Right atrium auricular region (tissue), 2 donors: Measurements from ENCODE around the gene MAGED1. TPM values are rescaled to one million over a fixed set of nuclear protein-coding genes. Genes with fewer than 3 reads are reported as not detected.
"Not testable (repeated sequence)": the region's sequence is repeated elsewhere in the genome, so short reads cannot be mapped to it uniquely, and the experiment has no call there.

Experiments
- DNase-seq: peaks from one replicate; pipeline ENCODE4 v3.0.0-alpha.2; 2019; ENCODE audit warnings: low spot score
- H3K27ac ChIP-seq, 2 donors: fragments of 200-600 bp; sonication (generic); 1 replicate in 1 of 2; 2 replicates in 1 of 2; pipeline ENCODE4 v1.5.1; 2016 to 2019
- H3K27me3 ChIP-seq, 2 donors: fragments of 200-600 bp; sonication (generic); one replicate each; pipeline versions ENCODE4 v1.5.1 to v1.6.0; 2017 to 2019
- H3K36me3 ChIP-seq: fragments of 200-600 bp; sonication (generic); one replicate; pipeline ENCODE4 v1.5.1; 2016
- H3K4me1 ChIP-seq, 2 donors: fragments of 200-600 bp; sonication (generic); one replicate each; pipeline versions ENCODE4 v1.5.1 to v1.6.0; 2017 to 2019
- H3K4me3 ChIP-seq, 2 donors: fragments of 200-600 bp; sonication (generic); 1 replicate in 1 of 2; 2 replicates in 1 of 2; pipeline ENCODE4 v1.5.1; 2017 to 2019; ENCODE audit warnings: mild to moderate bottlenecking in 1 of 2, moderate library complexity in 1 of 2
- H3K9me3 ChIP-seq, 2 donors: fragments of 200-600 bp; sonication (generic); one replicate each; pipeline ENCODE4 v1.5.1; 2019
- total RNA-seq, 2 donors: library from RNA; depleted of rRNA; stranded (reverse); fragments of >200 nt; gene quantifications; one replicate each; pipeline ENCODE4 v1.1.0, GENCODE V29; 2016
- TF ChIP-seq, protein P1 (sequence below), 2 donors: fragments of 200-600 bp; sonication (generic); IDR thresholded peaks; one replicate each; pipeline ENCODE4 v1.5.1; 2019; ENCODE audit warnings: antibody characterized with exemption in 2 of 2

Gene MAGED1
- total RNA-seq, 2 donors from 2014 or later, result 75.2 to 127 TPM

DNA sequence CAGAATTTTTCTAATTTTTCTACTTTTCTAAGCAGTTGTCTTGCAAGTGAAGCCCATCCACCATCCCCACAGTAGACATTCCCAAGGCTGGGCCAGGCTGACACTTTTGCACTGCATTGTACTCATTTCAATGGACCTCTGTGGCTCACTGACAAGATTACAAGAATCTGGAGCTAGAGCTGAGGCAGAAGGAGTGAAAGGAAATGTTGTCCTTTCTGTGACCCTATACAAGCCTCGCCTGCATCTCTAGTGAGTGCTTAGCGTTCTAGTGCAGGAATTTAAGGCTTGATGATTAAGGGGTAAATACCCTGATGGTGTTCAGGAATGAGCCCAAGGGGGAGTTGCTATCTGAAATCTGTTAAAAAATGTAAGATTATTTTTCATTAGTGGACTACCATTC, 6.3 kb downstream of the MAGED1 start:
- TF ChIP-seq, protein P1, sequence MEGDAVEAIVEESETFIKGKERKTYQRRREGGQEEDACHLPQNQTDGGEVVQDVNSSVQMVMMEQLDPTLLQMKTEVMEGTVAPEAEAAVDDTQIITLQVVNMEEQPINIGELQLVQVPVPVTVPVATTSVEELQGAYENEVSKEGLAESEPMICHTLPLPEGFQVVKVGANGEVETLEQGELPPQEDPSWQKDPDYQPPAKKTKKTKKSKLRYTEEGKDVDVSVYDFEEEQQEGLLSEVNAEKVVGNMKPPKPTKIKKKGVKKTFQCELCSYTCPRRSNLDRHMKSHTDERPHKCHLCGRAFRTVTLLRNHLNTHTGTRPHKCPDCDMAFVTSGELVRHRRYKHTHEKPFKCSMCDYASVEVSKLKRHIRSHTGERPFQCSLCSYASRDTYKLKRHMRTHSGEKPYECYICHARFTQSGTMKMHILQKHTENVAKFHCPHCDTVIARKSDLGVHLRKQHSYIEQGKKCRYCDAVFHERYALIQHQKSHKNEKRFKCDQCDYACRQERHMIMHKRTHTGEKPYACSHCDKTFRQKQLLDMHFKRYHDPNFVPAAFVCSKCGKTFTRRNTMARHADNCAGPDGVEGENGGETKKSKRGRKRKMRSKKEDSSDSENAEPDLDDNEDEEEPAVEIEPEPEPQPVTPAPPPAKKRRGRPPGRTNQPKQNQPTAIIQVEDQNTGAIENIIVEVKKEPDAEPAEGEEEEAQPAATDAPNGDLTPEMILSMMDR (IDR thresholded peaks at IDR 0.05), result no peak
- Histone ChIP-seq H3K27me3 (no peaks in the 10 kb centered on the region), H3K4me3 (no peak overlapping the region), H3K4me1 (peaks cover 0 to 4% of the 10 kb centered on the region in 2 donors), H3K9me3 (no peaks in the 10 kb centered on the region), H3K36me3 (peaks cover 49% of the 10 kb centered on the region), H3K27ac (no peak overlapping the region)
- no peak for DNase-seq

DNA sequence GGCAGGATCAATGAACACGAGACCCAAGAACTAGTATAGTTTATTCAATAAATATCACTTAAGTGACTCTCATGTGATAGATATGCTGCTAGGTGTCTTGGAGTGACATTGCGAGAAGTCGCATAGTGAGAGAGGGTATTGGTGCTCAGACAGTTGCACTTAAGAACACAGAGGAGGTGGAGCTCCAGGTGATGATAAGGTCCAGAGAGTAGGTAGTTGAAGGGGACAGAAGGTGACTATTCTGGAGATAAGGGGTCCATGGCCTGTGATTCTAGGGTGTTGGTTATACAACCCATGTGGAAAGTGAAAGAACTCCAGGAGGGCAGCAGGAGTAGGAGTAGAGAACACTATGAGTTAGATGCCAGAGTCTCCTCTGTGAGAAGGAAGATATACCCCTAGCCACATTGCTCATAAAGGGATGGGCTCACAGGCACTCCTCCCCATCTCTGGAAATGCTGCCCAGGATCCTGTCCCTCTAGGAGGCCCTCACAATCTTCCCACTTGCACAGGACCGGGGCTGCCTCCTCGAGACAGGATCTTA, 9.2 kb downstream of the MAGED1 start:
- no peaks in the 10 kb centered on the region for H3K27me3 ChIP-seq
- no peak for DNase-seq
- TF ChIP-seq, protein P1 (IDR thresholded peaks at IDR 0.05), result no peak
- H3K4me3 ChIP-seq, result no peak overlapping the region
- H3K9me3 ChIP-seq, result no peaks in the 10 kb centered on the region
- H3K4me1 ChIP-seq, result no peaks in the 10 kb centered on the region
- H3K27ac ChIP-seq, result no peak overlapping the region
- peaks cover 39% of the 10 kb centered on the region for H3K36me3 ChIP-seq

DNA sequence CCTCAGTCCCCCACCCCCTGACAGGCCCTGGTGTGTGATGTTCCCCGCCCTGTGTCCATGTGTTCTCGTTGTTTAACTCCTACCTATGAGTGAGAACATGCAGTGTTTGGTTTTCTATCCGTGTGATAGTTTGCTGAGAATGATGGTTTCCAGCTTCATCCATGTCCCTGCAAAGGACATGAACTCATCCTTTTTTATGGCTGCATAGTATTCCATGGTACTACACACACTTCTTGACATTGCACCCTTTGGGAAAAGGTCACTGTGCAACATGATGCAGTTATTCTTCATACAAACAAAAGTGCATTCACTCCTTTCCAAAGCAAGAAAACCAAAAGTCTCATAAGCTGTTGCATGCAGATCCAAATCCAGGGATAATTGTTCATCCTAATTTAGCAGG, 11.7 kb downstream of the MAGED1 start:
- H3K27ac ChIP-seq, H3K27me3 ChIP-seq, DNase-seq, H3K9me3 ChIP-seq, H3K4me1 ChIP-seq, H3K4me3 ChIP-seq: not testable (repeated sequence)
- peaks cover 14% of the 10 kb centered on the region for H3K36me3 ChIP-seq

DNA sequence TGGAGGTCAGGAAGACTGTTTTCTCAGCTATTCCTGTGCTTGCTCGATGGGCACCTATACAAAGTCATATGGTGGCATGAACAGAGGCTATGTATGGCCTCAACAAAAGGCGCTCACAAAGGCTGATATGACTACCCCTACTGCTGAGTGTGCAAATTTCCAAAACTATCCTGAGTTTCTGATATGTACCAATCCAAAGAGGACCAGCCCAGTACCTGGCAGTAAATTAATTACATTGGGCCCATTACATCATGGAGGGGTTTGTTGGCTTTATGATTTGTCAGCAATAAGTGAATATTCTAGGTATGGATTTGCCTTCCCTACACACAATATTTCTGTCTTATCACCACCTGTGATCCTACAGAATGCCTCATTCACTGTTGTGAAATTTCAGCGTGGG, 12.3 kb downstream of the MAGED1 start:
- no peak overlapping the region for H3K27ac ChIP-seq
- H3K4me1 ChIP-seq, result no peaks in the 10 kb centered on the region
- no peak for DNase-seq
- no peaks in the 10 kb centered on the region for H3K9me3 ChIP-seq
- H3K27me3 ChIP-seq, result no peaks in the 10 kb centered on the region
- no peak overlapping the region for H3K4me3 ChIP-seq
- peaks cover 13% of the 10 kb centered on the region for H3K36me3 ChIP-seq
- TF ChIP-seq, protein P1 (IDR thresholded peaks at IDR 0.05), result no peak

DNA sequence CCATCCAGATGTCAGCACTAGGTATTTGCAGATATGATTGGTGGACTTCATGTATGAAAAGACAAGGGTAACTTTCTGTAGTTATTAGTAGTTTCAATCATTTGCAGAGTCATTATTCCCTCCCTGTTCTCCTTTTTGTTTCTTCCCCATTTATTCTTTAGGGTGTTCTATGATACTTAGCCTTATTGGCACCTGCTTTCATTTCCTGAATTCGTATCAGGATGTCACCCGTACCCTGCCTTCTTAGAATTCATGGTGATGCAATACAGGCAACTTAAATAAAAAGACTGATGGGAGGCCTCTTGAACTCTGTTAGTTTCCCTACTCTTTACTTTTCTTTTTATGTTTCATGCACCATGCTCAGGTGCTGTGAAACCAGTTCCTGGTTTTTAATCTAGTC, 24.2 kb downstream of the MAGED1 start:
- peaks cover 0 to 17% of the 10 kb centered on the region in 2 donors for H3K9me3 ChIP-seq
- no peak overlapping the region for H3K27ac ChIP-seq
- TF ChIP-seq, protein P1 (IDR thresholded peaks at IDR 0.05), result no peak
- no peaks in the 10 kb centered on the region for H3K27me3 ChIP-seq
- no peak for DNase-seq
- H3K4me1 ChIP-seq, result no peaks in the 10 kb centered on the region
- no peak overlapping the region for H3K4me3 ChIP-seq
- H3K36me3 ChIP-seq, result no peaks in the 10 kb centered on the region

DNA sequence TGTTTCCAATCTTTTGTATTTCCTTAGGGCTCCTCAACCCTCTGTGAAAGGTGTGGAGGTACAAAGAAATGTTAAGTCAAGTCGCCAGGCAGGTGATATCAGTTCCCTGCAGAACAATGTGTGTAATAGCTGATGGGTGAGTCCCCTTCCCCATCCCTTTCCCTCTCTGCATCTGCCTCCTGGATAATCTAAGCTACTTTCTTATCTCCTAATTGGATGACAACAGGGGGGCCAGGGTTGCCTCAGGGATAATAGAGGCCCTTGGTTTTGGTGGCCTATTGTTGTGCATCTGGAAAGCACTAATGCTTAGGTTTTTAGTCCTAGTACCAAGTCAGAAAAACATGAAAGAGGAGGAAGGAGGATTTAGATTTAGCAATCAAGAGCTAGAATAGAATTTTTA, 29.1 kb downstream of the MAGED1 start:
- H3K27me3 ChIP-seq, result no peaks in the 10 kb centered on the region
- H3K4me1 ChIP-seq, result no peaks in the 10 kb centered on the region
- TF ChIP-seq, protein P1 (IDR thresholded peaks at IDR 0.05), result no peak
- H3K9me3 ChIP-seq, result peaks cover 0 to 9% of the 10 kb centered on the region in 2 donors
- H3K27ac ChIP-seq, result no peak overlapping the region
- DNase-seq, result no peak
- H3K4me3 ChIP-seq, result no peak overlapping the region
- no peaks in the 10 kb centered on the region for H3K36me3 ChIP-seq
